Measurements from ENCODE around the gene RDX.

- TF ChIP-seq, protein P1, sequence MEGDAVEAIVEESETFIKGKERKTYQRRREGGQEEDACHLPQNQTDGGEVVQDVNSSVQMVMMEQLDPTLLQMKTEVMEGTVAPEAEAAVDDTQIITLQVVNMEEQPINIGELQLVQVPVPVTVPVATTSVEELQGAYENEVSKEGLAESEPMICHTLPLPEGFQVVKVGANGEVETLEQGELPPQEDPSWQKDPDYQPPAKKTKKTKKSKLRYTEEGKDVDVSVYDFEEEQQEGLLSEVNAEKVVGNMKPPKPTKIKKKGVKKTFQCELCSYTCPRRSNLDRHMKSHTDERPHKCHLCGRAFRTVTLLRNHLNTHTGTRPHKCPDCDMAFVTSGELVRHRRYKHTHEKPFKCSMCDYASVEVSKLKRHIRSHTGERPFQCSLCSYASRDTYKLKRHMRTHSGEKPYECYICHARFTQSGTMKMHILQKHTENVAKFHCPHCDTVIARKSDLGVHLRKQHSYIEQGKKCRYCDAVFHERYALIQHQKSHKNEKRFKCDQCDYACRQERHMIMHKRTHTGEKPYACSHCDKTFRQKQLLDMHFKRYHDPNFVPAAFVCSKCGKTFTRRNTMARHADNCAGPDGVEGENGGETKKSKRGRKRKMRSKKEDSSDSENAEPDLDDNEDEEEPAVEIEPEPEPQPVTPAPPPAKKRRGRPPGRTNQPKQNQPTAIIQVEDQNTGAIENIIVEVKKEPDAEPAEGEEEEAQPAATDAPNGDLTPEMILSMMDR (IDR thresholded peaks at IDR 0.05), result no peak
- TF ChIP-seq POLR2A (IDR thresholded peaks at IDR 0.05), result no peak
- TF ChIP-seq POLR2AphosphoS5 (IDR thresholded peaks at IDR 0.05), result no peak
Measured at GRCh38 chr11:110126936-110127335, 169.5 kb downstream of the RDX start.
